Measurements from ENCODE around the gene MAJIN.

GRCh38 chr11:65016705-65017104, 44.8 kb upstream of the MAJIN start:
- TF ChIP-seq POLR2A (IDR thresholded peaks at IDR 0.05) (no peak), CTCF (IDR thresholded peaks at IDR 0.05) (no peak)
